GM12878 (cell line): ENCODE results near the gene GPC6.

Experiments
- CHD2 ChIP-seq: IDR thresholded peaks from 2 replicates; pipeline ENCODE4 v1.6.1; 2011; ENCODE audit warnings: low read depth, low read length, improper control_type of control experiment, borderline replicate concordance
- EZH2 ChIP-seq: IDR thresholded peaks from 2 replicates; pipeline ENCODE4 v1.6.1; 2012; ENCODE audit warnings: low read depth, mild to moderate bottlenecking, control low read depth, inconsistent platforms, low read length, borderline replicate concordance; ENCODE audit not compliant: control insufficient read depth
- TAF1 ChIP-seq: IDR thresholded peaks from 2 replicates; pipeline ENCODE4 v1.6.1; 2011; ENCODE audit warnings: mild to moderate bottlenecking, low read depth, low read length, borderline replicate concordance
- TF ChIP-seq, protein P1 (sequence below), 3 experiments: IDR thresholded peaks in 2 of 3; conservative IDR thresholded peaks in 1 of 3; 2 replicates each; pipeline ENCODE4 v1.5.1; 2011; ENCODE audit warnings: low read depth in 3 of 3, low read length in 3 of 3, mild to moderate bottlenecking in 3 of 3, control low read depth in 2 of 3, moderate library complexity in 2 of 3, inconsistent platforms in 1 of 3, mixed read lengths in 1 of 3; ENCODE audit not compliant: control insufficient read depth in 2 of 3, insufficient read depth in 1 of 3; ENCODE audit errors: extremely low read depth in 1 of 3

DNA sequence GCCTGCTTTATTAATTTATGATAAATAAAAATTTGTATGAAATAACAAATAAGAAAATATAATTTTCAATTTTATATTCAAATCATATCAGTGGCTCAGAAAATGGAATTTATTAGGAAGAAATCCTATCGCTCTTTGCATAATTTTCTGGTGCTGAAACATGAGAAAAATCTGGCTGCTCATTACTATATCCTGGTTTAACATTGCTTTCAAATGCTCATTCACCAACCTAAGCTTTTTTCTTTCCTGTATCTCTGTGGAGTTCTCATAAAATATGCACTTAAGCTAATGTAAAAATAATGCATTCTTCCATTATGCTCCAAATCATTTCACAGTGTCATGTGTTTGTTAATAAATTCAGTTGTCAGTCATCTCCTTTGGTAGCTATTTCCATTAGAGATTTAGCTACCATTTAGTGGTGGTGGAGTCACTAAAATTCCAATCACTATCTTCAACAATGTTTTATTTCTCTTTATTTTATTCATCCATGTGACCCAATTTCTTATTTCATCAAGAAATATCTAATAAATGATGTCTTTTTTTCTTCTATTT lies 754.9 kb downstream of the GPC6 start:
- TF ChIP-seq, protein P1, sequence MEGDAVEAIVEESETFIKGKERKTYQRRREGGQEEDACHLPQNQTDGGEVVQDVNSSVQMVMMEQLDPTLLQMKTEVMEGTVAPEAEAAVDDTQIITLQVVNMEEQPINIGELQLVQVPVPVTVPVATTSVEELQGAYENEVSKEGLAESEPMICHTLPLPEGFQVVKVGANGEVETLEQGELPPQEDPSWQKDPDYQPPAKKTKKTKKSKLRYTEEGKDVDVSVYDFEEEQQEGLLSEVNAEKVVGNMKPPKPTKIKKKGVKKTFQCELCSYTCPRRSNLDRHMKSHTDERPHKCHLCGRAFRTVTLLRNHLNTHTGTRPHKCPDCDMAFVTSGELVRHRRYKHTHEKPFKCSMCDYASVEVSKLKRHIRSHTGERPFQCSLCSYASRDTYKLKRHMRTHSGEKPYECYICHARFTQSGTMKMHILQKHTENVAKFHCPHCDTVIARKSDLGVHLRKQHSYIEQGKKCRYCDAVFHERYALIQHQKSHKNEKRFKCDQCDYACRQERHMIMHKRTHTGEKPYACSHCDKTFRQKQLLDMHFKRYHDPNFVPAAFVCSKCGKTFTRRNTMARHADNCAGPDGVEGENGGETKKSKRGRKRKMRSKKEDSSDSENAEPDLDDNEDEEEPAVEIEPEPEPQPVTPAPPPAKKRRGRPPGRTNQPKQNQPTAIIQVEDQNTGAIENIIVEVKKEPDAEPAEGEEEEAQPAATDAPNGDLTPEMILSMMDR (IDR thresholded peaks at IDR 0.05 in 2 of 3, conservative IDR thresholded peaks at IDR 0.05 in 1 of 3; ENCODE audit: control insufficient read depth in 2 of 3, extremely low read depth in 1 of 3, insufficient read depth in 1 of 3, low read depth in 3 of 3, low read length in 3 of 3): no peak
- TF ChIP-seq TAF1 (no peak), CHD2 (no peak), EZH2 (no peak)
